Prostate gland (tissue), 2 donors: ENCODE data around the gene ZHX3. TPM values are rescaled to one million over a fixed set of nuclear protein-coding genes. Genes with fewer than 3 reads are reported as not detected.

Experiments used
- DNase-seq: peaks from one replicate; pipeline ENCODE4 v3.0.0-alpha.2; 2019; ENCODE audit warnings: low spot score
- H3K27ac ChIP-seq, 2 donors: fragments of 200-600 bp; sonication (generic); 2 replicates each; pipeline ENCODE4 v1.5.1; 2017 to 2019
- H3K27me3 ChIP-seq: fragments of 200-600 bp; sonication (generic); replicated peaks from 2 replicates; pipeline ENCODE4 v1.5.1; 2019; ENCODE audit not compliant: insufficient read depth
- H3K36me3 ChIP-seq, 2 donors: fragments of 200-600 bp; sonication (generic); 1 replicate in 1 of 2; 2 replicates in 1 of 2; pipeline versions ENCODE4 v1.5.1 to v1.8.1; 2017 to 2019
- H3K4me1 ChIP-seq: fragments of 200-600 bp; sonication (generic); replicated peaks from 2 replicates; pipeline ENCODE4 v1.5.1; 2019
- H3K4me3 ChIP-seq, 2 donors: fragments of 200-600 bp; sonication (generic); 2 replicates each; pipeline ENCODE4 v1.5.1; 2017 to 2019
- H3K9me3 ChIP-seq: fragments of 200-600 bp; sonication (generic); 2 replicates; pipeline ENCODE4 v1.5.1; 2017
- CTCF ChIP-seq, 4 experiments: fragments of 200-600 bp in 2 of 4; fragments of 450-650 bp in 2 of 4; sonication (generic) in 2 of 4; IDR thresholded peaks; 1 replicate in 3 of 4; 2 replicates in 1 of 4; pipeline ENCODE4 v1.5.1; 2016 to 2019; ENCODE audit warnings: antibody characterized with exemption in 4 of 4, mild to moderate bottlenecking in 2 of 4, moderate library complexity in 2 of 4
- POLR2A ChIP-seq: fragments of 450-650 bp; IDR thresholded peaks from one replicate; pipeline ENCODE4 v1.6.1; 2016; ENCODE audit warnings: antibody characterized with exemption, mild to moderate bottlenecking
- POLR2AphosphoS5 ChIP-seq: sonication (generic); formaldehyde crosslinking; IDR thresholded peaks from one replicate; pipeline ENCODE4 v1.6.1; 2017; ENCODE audit warnings: antibody characterized with exemption
- WGBS: methylation state at CpG from one replicate; pipeline ENCODE4 v1.1.5; 2018; 5-methylcytosine and 5-hydroxymethylcytosine counted together
- intact Hi-C: fragments of 100-400 bp; cut with DNase I; formaldehyde crosslinking; loops from one replicate; pipeline ENCODE4 v1.14.2; 2022
- total RNA-seq, 2 donors: library from RNA; depleted of rRNA; stranded (reverse); fragments of >200 nt; gene quantifications; one replicate each; pipeline ENCODE4 v1.1.0, GENCODE V29; 2016

Gene ZHX3
- total RNA-seq, 2 donors from 2014 or later, result 24.9 to 42.6 TPM

DNA sequence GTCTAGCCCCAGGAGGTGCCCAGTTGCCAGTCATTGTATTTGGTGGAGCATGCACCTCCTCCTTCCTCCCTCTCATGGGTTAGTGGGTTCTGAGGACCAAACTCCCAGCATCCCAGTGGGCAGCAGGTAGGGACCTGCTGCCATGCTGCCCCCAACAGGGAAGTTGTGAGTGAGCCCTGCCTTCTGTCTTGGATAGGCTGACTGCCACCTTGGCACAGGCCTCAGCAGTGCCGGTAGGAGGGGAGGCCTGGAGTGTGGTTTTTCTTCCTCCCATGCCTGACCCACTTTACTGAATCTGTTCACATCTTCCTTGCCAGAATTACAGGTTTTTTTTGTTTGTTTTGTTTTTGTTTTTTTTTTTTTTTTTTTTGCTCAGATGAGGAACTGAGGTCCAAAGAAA lies 155.6 kb downstream of the ZHX3 start:
- Histone ChIP-seq H3K4me1 (no peaks in the 10 kb centered on the region), H3K27ac (no peak overlapping the region), H3K36me3 (peaks cover 22 to 28% of the 10 kb centered on the region in 2 donors), H3K4me3 (no peak overlapping the region), H3K27me3 (no peaks in the 10 kb centered on the region), H3K9me3 (no peaks in the 10 kb centered on the region)
- 0% methylated on average over 1 of the region's 1 CpG for WGBS
- intact Hi-C loops, result no loop called here
- TF ChIP-seq POLR2A, result no peak
- no peak for TF ChIP-seq CTCF (IDR thresholded peaks at IDR 0.05)
- no peak for TF ChIP-seq POLR2AphosphoS5
- no peak for DNase-seq

- WGBS, result 91% methylated on average over 2 of the region's 2 CpGs
- intact Hi-C loops, result no loop called here
- H3K4me1 ChIP-seq, result peaks cover 5% of the 10 kb centered on the region
- no peak overlapping the region for H3K4me3 ChIP-seq
- no peak overlapping the region for H3K27ac ChIP-seq
- peaks cover 11 to 17% of the 10 kb centered on the region in 2 donors for H3K36me3 ChIP-seq
- H3K9me3 ChIP-seq, result no peaks in the 10 kb centered on the region
- no peak for TF ChIP-seq CTCF (IDR thresholded peaks at IDR 0.05)
- no peak for TF ChIP-seq POLR2AphosphoS5
- TF ChIP-seq POLR2A, result no peak
- no peak for DNase-seq
- H3K27me3 ChIP-seq, result no peaks in the 10 kb centered on the region
Measured at GRCh38 chr20:41160686-41161085, 156.8 kb downstream of the ZHX3 start.

- TF ChIP-seq CTCF (IDR thresholded peaks at IDR 0.05), result no peak
- TF ChIP-seq POLR2AphosphoS5, result no peak
- TF ChIP-seq POLR2A, result no peak
- 55% methylated on average over 10 of the region's 10 CpGs for whole genome bisulfite sequencing
- peaks cover 5% of the 10 kb centered on the region for H3K4me1 ChIP-seq
Measured at GRCh38 chr20:41159547-41159946, 158.0 kb downstream of the ZHX3 start.

GRCh38 chr20:41158082-41158625 lies 159.4 kb downstream of the ZHX3 start:
- H3K4me1 ChIP-seq, result peaks cover 5% of the 10 kb centered on the region
- no peaks in the 10 kb centered on the region for H3K36me3 ChIP-seq
- H3K27me3 ChIP-seq, result no peaks in the 10 kb centered on the region
- H3K9me3 ChIP-seq, result no peaks in the 10 kb centered on the region
- WGBS, result 51% methylated on average over 6 of the region's 6 CpGs
- no peak overlapping the region for H3K4me3 ChIP-seq
- DNase-seq, result no peak
- intact Hi-C loops, result no loop called here
- no peak for TF ChIP-seq CTCF (IDR thresholded peaks at IDR 0.05)
- TF ChIP-seq POLR2A, result no peak
- no peak overlapping the region for H3K27ac ChIP-seq

More at GRCh38 chr20:41159547-41159946, 158.0 kb downstream of the ZHX3 start:
- DNase-seq, result no peak
- Histone ChIP-seq H3K36me3 (peaks cover 0 to 6% of the 10 kb centered on the region in 2 donors), H3K27ac (no peak overlapping the region), H3K9me3 (no peaks in the 10 kb centered on the region), H3K4me3 (no peak overlapping the region), H3K27me3 (no peaks in the 10 kb centered on the region)
- intact Hi-C loops, result no loop called here

DNA sequence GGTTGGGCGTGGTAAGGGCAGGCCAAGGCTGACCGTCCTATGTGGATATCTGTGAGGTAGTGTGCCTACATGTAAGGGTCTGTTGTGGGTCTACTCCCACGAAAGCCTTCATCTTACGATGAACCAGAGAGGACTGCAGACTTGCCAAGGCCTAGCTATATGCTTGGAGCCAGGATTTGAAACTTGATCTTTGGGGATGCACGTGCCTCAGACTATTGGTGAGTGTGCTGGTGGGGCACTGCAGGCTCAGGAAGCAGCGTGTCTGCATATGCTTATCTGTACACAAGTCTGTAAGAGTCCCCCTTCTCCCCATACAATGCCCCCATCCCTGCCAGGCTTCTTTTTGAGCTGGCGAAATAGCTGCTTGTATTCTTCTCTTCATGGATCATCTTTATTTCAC lies 162.3 kb downstream of the ZHX3 start:
- Histone ChIP-seq H3K36me3 (no peaks in the 10 kb centered on the region), H3K9me3 (no peaks in the 10 kb centered on the region), H3K27me3 (no peaks in the 10 kb centered on the region), H3K4me3 (no peak overlapping the region), H3K4me1 (peaks cover 5% of the 10 kb centered on the region), H3K27ac (no peak overlapping the region)
- intact Hi-C loops, result no loop called here
- DNase-seq, result no peak
- WGBS, result 53% methylated on average over 7 of the region's 7 CpGs
- TF ChIP-seq POLR2A, result no peak
- no peak for TF ChIP-seq CTCF (IDR thresholded peaks at IDR 0.05)
- TF ChIP-seq POLR2AphosphoS5, result no peak
